Left ventricle myocardium inferior (tissue), 1 donor: ENCODE measurements around the gene PITHD1. TPM values are rescaled to one million over a fixed set of nuclear protein-coding genes. Genes with fewer than 3 reads are reported as not detected.

Source experiments
- DNase-seq: peaks from one replicate; pipeline ENCODE4 v3.0.0-alpha.2; 2020
- H3K27ac ChIP-seq: fragments of 200-600 bp; replicated peaks from 2 replicates; pipeline ENCODE4 v1.8.0; 2021
- H3K27me3 ChIP-seq: fragments of 200-600 bp; 2 replicates; pipeline ENCODE4 v1.8.0; 2021; ENCODE audit warnings: low read depth
- H3K36me3 ChIP-seq: fragments of 200-600 bp; 2 replicates; pipeline ENCODE4 v1.8.0; 2021
- H3K4me1 ChIP-seq: fragments of 200-600 bp; 2 replicates; pipeline ENCODE4 v1.8.0; 2021
- H3K4me3 ChIP-seq: fragments of 200-600 bp; 2 replicates; pipeline ENCODE4 v1.8.0; 2021; ENCODE audit warnings: mild to moderate bottlenecking, moderate library complexity
- H3K9me3 ChIP-seq: fragments of 200-600 bp; replicated peaks from 2 replicates; pipeline ENCODE4 v1.8.0; 2021
- CTCF ChIP-seq: fragments of 200-600 bp; IDR thresholded peaks from 2 replicates; pipeline ENCODE4 v1.8.0; 2021; ENCODE audit warnings: antibody characterized with exemption, mild to moderate bottlenecking, borderline replicate concordance
- intact Hi-C: fragments of 100-400 bp; cut with micrococcal nuclease; formaldehyde crosslinking; loops from one replicate; pipeline ENCODE4 v1.11.0; 2022
- total RNA-seq: library from RNA; stranded (reverse); fragmentation: NEBNext Ultra II Directional; extraction: Animal tissue kit (Norgen Biotek cat#: 25700); gene quantifications from one replicate; pipeline ENCODE4 v1.2.1, GENCODE V29; 2021
- donor health status: DM: no; HTN: yes; CAD: no; lungs with severe emphysema.

The PITHD1 gene
- total RNA-seq, 1 donor from 2014 or later: 40.3 TPM

GRCh38 chr1:23751815-23752200, 26.4 kb upstream of the PITHD1 start:
- Histone ChIP-seq H3K27ac (no peak overlapping the region), H3K9me3 (no peaks in the 10 kb centered on the region), H3K4me1 (peaks cover 54% of the 10 kb centered on the region), H3K27me3 (no peaks in the 10 kb centered on the region), H3K36me3 (peaks cover 70% of the 10 kb centered on the region), H3K4me3 (no peak overlapping the region)
- intact Hi-C loops: no loop called here
- DNase-seq: no peak
- no peak for TF ChIP-seq CTCF

DNA sequence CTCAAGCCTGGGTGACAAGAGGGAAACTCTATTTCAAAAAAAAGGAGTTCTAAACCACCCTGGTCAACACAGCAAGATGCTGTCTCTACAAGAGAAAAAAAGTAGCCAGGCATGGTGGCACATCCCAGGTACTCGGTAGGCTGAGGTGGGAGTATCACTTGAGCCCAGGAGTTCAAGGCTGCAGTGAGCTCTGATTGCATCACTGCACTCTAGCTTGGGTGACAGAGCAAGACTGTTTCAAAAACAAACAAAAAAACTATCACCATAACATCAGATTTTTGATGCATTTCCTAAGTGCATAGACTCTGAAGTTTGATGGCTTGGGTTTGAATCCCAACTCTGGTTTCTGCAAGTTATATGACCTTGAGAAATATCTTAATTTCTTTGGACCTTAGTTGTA, 25.3 kb upstream of the PITHD1 start:
- Histone ChIP-seq H3K27me3 (no peaks in the 10 kb centered on the region), H3K9me3 (no peaks in the 10 kb centered on the region), H3K4me1 (peaks cover 53% of the 10 kb centered on the region), H3K27ac (no peak overlapping the region), H3K4me3 (no peak overlapping the region), H3K36me3 (peaks cover 81% of the 10 kb centered on the region)
- no peak for TF ChIP-seq CTCF
- intact Hi-C loops: no loop called here
- DNase-seq: no peak

- no peak for DNase-seq
- no peak overlapping the region for H3K4me3 ChIP-seq
- TF ChIP-seq CTCF: no peak
- no peaks in the 10 kb centered on the region for H3K27me3 ChIP-seq
- no peaks in the 10 kb centered on the region for H3K9me3 ChIP-seq
- intact Hi-C loops: no loop called here
- H3K36me3 ChIP-seq: peaks cover 96% of the 10 kb centered on the region
- H3K27ac ChIP-seq: peak overlapping the region; percentile 71
- peaks cover 70% of the 10 kb centered on the region for H3K4me1 ChIP-seq
Observed at GRCh38 chr1:23756676-23757075, 21.5 kb upstream of the PITHD1 start.

GRCh38 chr1:23757812-23758211, 20.4 kb upstream of the PITHD1 start:
- H3K27ac ChIP-seq: peak overlapping the region; percentile 71

DNA sequence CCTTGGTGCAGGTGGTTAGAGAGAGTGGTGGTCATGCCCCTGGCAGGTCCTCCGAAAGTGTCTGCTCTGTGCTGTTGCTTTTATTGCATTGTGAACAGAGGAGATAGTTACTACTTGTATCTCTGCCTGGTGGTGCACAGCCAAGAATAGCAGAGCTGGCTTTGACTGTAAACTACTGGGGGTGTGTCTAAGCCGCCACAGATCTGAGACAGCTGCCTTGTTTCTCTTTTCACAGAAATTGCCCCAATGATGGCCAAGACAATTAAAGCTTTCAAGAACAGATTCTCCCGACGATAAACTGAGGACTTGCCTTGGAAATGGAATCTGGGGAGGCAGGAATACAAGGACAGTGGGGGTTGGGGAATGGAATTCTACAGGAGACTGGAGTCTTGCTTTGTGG, 18.9 kb upstream of the PITHD1 start:
- intact Hi-C loops: no loop called here
- Histone ChIP-seq H3K4me3 (peak overlapping the region; percentile 11), H3K27ac (peak overlapping the region; percentile 71), H3K36me3 (peaks cover 76% of the 10 kb centered on the region), H3K4me1 (peaks cover 80% of the 10 kb centered on the region), H3K27me3 (no peaks in the 10 kb centered on the region), H3K9me3 (no peaks in the 10 kb centered on the region)
- DNase-seq: no peak
- no peak for TF ChIP-seq CTCF

More at GRCh38 chr1:23757812-23758211, 20.4 kb upstream of the PITHD1 start:
- peaks cover 78% of the 10 kb centered on the region for H3K4me1 ChIP-seq
- TF ChIP-seq CTCF: no peak
- H3K27me3 ChIP-seq: no peaks in the 10 kb centered on the region
- intact Hi-C loops: no loop called here
- DNase-seq: no peak
- peaks cover 85% of the 10 kb centered on the region for H3K36me3 ChIP-seq
- H3K4me3 ChIP-seq: no peak overlapping the region
- no peaks in the 10 kb centered on the region for H3K9me3 ChIP-seq

DNA sequence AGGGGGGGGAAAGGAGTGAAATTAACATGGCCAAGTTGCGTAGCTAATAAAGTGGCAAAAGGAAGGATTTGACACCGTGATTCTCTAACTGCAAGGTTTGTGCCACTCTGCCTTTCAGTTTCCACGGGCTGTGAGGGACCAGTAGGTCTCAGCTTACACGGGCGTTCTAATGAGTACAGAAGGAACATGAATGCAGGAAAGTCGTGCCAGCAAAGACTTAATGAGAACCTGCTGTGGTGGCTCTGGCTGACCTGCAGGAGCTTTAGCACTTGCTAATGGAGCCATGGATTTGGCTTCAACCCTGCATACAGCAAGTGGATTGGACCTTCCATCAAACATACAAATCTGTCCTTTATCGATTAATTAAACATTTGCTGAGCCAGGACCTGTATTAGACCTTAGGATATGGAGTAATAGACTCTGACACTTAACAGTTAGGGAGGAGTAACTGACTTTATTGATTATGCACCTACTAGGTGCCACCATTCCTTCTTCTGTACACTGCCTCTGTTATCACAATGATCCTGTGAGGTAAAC, 15.1 kb upstream of the PITHD1 start:
- peaks cover 65% of the 10 kb centered on the region for H3K4me1 ChIP-seq
- intact Hi-C loops: no loop called here
- no peak for TF ChIP-seq CTCF
- no peaks in the 10 kb centered on the region for H3K9me3 ChIP-seq
- no peak overlapping the region for H3K4me3 ChIP-seq
- peaks cover 44% of the 10 kb centered on the region for H3K36me3 ChIP-seq
- H3K27me3 ChIP-seq: no peaks in the 10 kb centered on the region
- H3K27ac ChIP-seq: peak overlapping the region; percentile 71
- DNase-seq: no peak
